GM18508 (cell line): ENCODE results near the gene AGBL1.

ENCODE experiments used
- ATAC-seq: cut with Tn5 transposase; IDR thresholded peaks from one replicate; pipeline ENCODE4 v1.9.1; 2021; ENCODE audit warnings: moderate number of reproducible peaks; ENCODE audit not compliant: insufficient read depth, unreplicated experiment

The AGBL1 gene

GRCh38 chr15:86620641-86621349, 541.1 kb downstream of the AGBL1 start:
- no peak for ATAC-seq

GRCh38 chr15:86623236-86623635, 543.6 kb downstream of the AGBL1 start:
- no peak for ATAC-seq

GRCh38 chr15:86624261-86625036, 544.8 kb downstream of the AGBL1 start:
- no peak for ATAC-seq

GRCh38 chr15:86629409-86630356, 550.0 kb downstream of the AGBL1 start:
- no peak for ATAC-seq

GRCh38 chr15:86630946-86631345, 551.3 kb downstream of the AGBL1 start:
- no peak for ATAC-seq

- no peak for ATAC-seq
Measured at GRCh38 chr15:86634146-86634545, 554.5 kb downstream of the AGBL1 start.

GRCh38 chr15:86634992-86635638, 555.4 kb downstream of the AGBL1 start:
- ATAC-seq: no peak

- no peak for ATAC-seq
Measured at GRCh38 chr15:86644339-86644738, 564.7 kb downstream of the AGBL1 start.

- no peak for ATAC-seq
Measured at GRCh38 chr15:86645925-86646500, 566.3 kb downstream of the AGBL1 start.

GRCh38 chr15:86647810-86648440, 568.3 kb downstream of the AGBL1 start:
- no peak for ATAC-seq

- no peak for ATAC-seq
Measured at GRCh38 chr15:86649277-86649676, 569.6 kb downstream of the AGBL1 start.

GRCh38 chr15:86650094-86650493, 570.4 kb downstream of the AGBL1 start:
- ATAC-seq: no peak

GRCh38 chr15:86653344-86654197, 573.9 kb downstream of the AGBL1 start:
- no peak for ATAC-seq

GRCh38 chr15:86654501-86654900, 574.8 kb downstream of the AGBL1 start:
- ATAC-seq: no peak

- no peak for ATAC-seq
Measured at GRCh38 chr15:86657305-86657704, 577.6 kb downstream of the AGBL1 start.

- no peak for ATAC-seq
Measured at GRCh38 chr15:86659724-86660411, 580.2 kb downstream of the AGBL1 start.

- ATAC-seq: no peak
Measured at GRCh38 chr15:86661580-86661979, 581.9 kb downstream of the AGBL1 start.

GRCh38 chr15:86663304-86663703, 583.6 kb downstream of the AGBL1 start:
- no peak for ATAC-seq
